SU-DHL-6 (cell line): ENCODE measurements around the gene DEGS1.

ENCODE experiments used
- CTCF ChIP-seq: fragments of 200-600 bp; sonication (generic); IDR thresholded peaks from one replicate; pipeline ENCODE4 v1.5.1; 2017; ENCODE audit warnings: antibody characterized with exemption, mild to moderate bottlenecking, low read length, moderate library complexity; ENCODE audit not compliant: insufficient read depth, poor library complexity, severe bottlenecking
- EZH2phosphoT487 ChIP-seq: fragments of 200-600 bp; sonication (generic), shearing (Covaris generic); conservative IDR thresholded peaks from 2 replicates; pipeline ENCODE4 v1.6.1; 2018; ENCODE audit warnings: mild to moderate bottlenecking, antibody characterized with exemption, low read length, moderate library complexity, mixed read lengths

DNA sequence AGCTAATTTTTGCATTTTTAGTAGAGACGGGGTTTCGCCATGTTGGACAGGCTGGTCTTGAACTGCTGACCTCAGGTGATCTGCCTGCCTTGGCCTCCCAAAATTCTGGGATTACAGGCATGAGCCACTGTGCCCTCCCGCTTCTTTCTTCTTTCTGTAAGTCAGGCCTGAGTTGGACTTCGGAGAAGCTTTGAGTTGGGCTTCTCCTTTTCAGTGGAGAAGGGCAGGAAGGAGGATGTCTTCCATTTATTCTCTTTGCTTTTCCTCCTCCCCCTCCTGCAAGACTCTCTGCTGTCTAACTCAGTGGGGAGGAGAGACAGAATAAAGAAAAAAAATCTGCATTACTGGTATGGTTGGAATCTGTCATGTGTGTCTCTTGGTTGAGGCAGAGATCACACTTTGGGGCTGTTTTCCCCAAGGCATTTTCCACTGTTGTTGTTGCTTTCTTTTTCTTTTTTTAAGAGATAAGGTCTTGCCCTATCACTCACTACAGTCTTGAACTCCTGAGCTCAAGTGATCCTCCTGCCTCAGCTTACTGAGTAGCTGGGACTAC, 13.2 kb upstream of the DEGS1 start:
- TF ChIP-seq CTCF (no peak), EZH2phosphoT487 (no peak)
